Ishikawa (cell line): ENCODE results near the gene ZDHHC5.

ENCODE experiments used
- CEBPB ChIP-seq: IDR thresholded peaks from 2 replicates; pipeline ENCODE4 v1.6.1; 2012
- CREB1 ChIP-seq: IDR thresholded peaks from 2 replicates; pipeline ENCODE4 v1.6.1; 2012; ENCODE audit warnings: low read depth
- EGR1 ChIP-seq: IDR thresholded peaks from 2 replicates; pipeline ENCODE4 v1.6.1; 2012
- EP300 ChIP-seq: IDR thresholded peaks from 2 replicates; pipeline ENCODE4 v1.6.1; 2012; ENCODE audit warnings: borderline replicate concordance
- FOXM1 ChIP-seq: IDR thresholded peaks from 2 replicates; pipeline ENCODE4 v1.6.1; 2012; ENCODE audit warnings: low read depth, borderline replicate concordance
- NFIC ChIP-seq: IDR thresholded peaks from 2 replicates; pipeline ENCODE4 v1.6.1; 2012
- RAD21 ChIP-seq: IDR thresholded peaks from 2 replicates; pipeline ENCODE4 v1.6.1; 2012; ENCODE audit warnings: low read depth
- TAF1 ChIP-seq: IDR thresholded peaks from 2 replicates; pipeline ENCODE4 v1.6.1; 2012; ENCODE audit warnings: low read depth, mild to moderate bottlenecking
- TCF12 ChIP-seq: IDR thresholded peaks from 2 replicates; pipeline ENCODE4 v1.6.1; 2012; ENCODE audit warnings: low read depth
- TEAD4 ChIP-seq: IDR thresholded peaks from 2 replicates; pipeline ENCODE4 v1.6.1; 2012
- YY1 ChIP-seq: IDR thresholded peaks from 2 replicates; pipeline ENCODE4 v1.6.1; 2012; ENCODE audit warnings: low read depth
- ZBTB7A ChIP-seq: IDR thresholded peaks from 2 replicates; pipeline ENCODE4 v1.6.1; 2012; ENCODE audit warnings: low read depth
- TF ChIP-seq, protein P1 (sequence below): IDR thresholded peaks from 2 replicates; pipeline ENCODE4 v1.6.1; 2012
- TF ChIP-seq, protein P2 (sequence below): IDR thresholded peaks from 2 replicates; pipeline ENCODE4 v1.6.1; 2012
- TF ChIP-seq, protein P3 (sequence below): IDR thresholded peaks from 2 replicates; pipeline ENCODE4 v1.6.1; 2012; ENCODE audit warnings: low read depth, mild to moderate bottlenecking

ZDHHC5 gene

DNA sequence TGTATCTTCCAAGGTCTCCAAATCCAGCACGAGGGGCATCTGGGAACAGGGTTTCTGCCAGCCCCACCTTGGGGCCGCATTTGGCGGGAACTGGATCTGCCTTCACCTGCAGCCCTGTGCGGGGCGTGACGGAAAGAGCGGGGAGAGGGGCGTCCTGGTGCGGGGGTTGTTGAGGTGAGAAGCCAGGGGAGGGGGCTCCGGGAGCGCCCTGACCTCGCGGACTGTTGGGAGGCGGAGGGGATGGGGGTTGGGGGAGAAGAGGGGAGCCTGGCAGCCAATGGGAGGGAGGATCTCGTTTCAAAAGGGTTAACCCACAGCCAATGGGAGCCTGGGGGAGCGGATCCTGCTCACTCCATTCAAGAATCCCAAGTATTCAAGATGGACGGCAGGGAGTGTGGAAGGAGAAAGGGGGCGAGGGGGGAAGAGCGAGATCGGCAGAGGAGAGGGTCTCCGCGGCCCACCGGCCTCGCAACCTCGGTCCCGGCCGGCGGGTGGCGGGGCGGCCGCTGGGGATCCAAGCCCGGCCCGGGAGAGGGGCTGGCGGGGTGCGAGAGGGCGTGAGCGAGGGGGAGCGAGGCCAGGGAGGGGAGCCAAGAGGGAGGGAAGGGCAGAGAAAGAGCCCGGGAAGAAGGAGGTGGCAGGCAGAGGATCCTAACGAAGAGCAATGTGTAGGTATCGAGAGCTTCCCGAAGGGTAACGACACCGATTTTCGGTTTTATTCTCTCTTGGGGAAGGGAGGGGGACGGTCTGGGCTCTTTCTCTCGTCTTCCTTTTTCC, 29.7 kb upstream of the ZDHHC5 start:
- no peak for TF ChIP-seq RAD21
- TF ChIP-seq YY1 = peak; percentile 95
- peak; percentile 98 for TF ChIP-seq TEAD4
- TF ChIP-seq CREB1 = no peak
- TF ChIP-seq TCF12 = 0 out of 2 replicates have a peak, but pooled peaks have one; percentile 42
- TF ChIP-seq, protein P1, sequence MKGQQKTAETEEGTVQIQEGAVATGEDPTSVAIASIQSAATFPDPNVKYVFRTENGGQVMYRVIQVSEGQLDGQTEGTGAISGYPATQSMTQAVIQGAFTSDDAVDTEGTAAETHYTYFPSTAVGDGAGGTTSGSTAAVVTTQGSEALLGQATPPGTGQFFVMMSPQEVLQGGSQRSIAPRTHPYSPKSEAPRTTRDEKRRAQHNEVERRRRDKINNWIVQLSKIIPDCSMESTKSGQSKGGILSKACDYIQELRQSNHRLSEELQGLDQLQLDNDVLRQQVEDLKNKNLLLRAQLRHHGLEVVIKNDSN = no peak
- TF ChIP-seq EGR1 = peak; percentile 6; the same call in 1 of the 2 replicates
- TF ChIP-seq TAF1 = peak; percentile 95
- peak; percentile 98 for TF ChIP-seq ZBTB7A
- peak; percentile 49; the same call in 1 of the 2 replicates for TF ChIP-seq FOXM1
- TF ChIP-seq NFIC = no peak
- TF ChIP-seq, protein P2, sequence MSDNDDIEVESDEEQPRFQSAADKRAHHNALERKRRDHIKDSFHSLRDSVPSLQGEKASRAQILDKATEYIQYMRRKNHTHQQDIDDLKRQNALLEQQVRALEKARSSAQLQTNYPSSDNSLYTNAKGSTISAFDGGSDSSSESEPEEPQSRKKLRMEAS = no peak; the same call in none of the 2 replicates
- TF ChIP-seq EP300 = peak; percentile 42; the same call in 1 of the 2 replicates

DNA sequence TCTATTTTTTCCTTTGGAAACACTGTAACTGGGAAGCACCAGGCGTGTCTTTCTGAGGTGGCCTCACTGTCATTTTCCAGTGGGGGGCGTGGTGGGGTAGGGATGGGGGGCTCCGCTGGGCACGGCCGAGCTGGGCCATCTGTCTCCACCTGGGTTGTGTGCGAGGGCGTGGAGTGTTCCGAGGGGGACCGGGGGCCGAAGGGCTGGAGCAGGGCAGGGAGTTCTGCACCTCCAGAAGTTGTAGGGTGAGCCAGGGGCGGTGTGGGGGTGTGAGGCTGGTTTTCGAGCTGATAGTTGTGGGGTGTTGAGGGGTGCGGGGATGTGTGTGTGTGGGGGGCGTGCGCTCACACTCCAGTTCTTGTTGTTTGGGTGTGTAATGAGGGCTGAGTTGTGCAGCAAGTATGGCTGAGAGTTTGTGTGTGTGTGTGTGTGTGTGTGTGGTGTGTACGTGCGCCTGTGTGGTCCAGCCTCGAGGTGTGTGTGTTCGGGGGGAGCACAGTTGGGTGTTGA, 29.0 kb upstream of the ZDHHC5 start:
- TF ChIP-seq EP300 (no peak), NFIC (no peak), EGR1 (no peak), TAF1 (no peak), CREB1 (no peak), YY1 (no peak), FOXM1 (no peak), ZBTB7A (no peak), TCF12 (no peak), CEBPB (no peak), TEAD4 (no peak), RAD21 (no peak)
- TF ChIP-seq, protein P1 = no peak
- TF ChIP-seq, protein P3, sequence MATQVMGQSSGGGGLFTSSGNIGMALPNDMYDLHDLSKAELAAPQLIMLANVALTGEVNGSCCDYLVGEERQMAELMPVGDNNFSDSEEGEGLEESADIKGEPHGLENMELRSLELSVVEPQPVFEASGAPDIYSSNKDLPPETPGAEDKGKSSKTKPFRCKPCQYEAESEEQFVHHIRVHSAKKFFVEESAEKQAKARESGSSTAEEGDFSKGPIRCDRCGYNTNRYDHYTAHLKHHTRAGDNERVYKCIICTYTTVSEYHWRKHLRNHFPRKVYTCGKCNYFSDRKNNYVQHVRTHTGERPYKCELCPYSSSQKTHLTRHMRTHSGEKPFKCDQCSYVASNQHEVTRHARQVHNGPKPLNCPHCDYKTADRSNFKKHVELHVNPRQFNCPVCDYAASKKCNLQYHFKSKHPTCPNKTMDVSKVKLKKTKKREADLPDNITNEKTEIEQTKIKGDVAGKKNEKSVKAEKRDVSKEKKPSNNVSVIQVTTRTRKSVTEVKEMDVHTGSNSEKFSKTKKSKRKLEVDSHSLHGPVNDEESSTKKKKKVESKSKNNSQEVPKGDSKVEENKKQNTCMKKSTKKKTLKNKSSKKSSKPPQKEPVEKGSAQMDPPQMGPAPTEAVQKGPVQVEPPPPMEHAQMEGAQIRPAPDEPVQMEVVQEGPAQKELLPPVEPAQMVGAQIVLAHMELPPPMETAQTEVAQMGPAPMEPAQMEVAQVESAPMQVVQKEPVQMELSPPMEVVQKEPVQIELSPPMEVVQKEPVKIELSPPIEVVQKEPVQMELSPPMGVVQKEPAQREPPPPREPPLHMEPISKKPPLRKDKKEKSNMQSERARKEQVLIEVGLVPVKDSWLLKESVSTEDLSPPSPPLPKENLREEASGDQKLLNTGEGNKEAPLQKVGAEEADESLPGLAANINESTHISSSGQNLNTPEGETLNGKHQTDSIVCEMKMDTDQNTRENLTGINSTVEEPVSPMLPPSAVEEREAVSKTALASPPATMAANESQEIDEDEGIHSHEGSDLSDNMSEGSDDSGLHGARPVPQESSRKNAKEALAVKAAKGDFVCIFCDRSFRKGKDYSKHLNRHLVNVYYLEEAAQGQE = no peak
- TF ChIP-seq, protein P2 = no peak

- 0 out of 2 replicates have a peak, but pooled peaks have one; percentile 37 for TF ChIP-seq ZBTB7A
- TF ChIP-seq YY1 = no peak
- TF ChIP-seq TCF12 = no peak
- no peak for TF ChIP-seq NFIC
- TF ChIP-seq RAD21 = no peak
- TF ChIP-seq, protein P2 = no peak
Observed at GRCh38 chr11:57639321-57640067, 28.4 kb upstream of the ZDHHC5 start.

GRCh38 chr11:57640068-57640800, 27.7 kb upstream of the ZDHHC5 start:
- TF ChIP-seq ZBTB7A (no peak), NFIC (no peak), FOXM1 (no peak), RAD21 (no peak), TCF12 (no peak), YY1 (no peak), TEAD4 (no peak), CREB1 (no peak), EP300 (no peak), TAF1 (no peak), CEBPB (no peak), EGR1 (no peak)
- TF ChIP-seq, protein P2 = no peak
- TF ChIP-seq, protein P1 = no peak
